Uterus (tissue), 4 donors: ENCODE results near the gene WSCD2. TPM values are rescaled to one million over a fixed set of nuclear protein-coding genes. Genes with fewer than 3 reads are reported as not detected.
A peak's percentile ranks its signal among the peaks of the same experiment; 100 is the strongest.

ENCODE experiments used
- DNase-seq, 2 donors: peaks; one replicate each; pipeline ENCODE4 v3.0.0-alpha.2; 2019 to 2020
- H3K27ac ChIP-seq, 2 donors: fragments of 200-600 bp; sonication (generic); 1 replicate in 1 of 2; 2 replicates in 1 of 2; pipeline ENCODE4 v1.5.1; 2016 to 2018
- H3K27me3 ChIP-seq, 2 donors: fragments of 200-600 bp; sonication (generic); one replicate each; pipeline ENCODE4 v1.5.1; 2018 to 2019; ENCODE audit warnings: control low read depth in 1 of 2
- H3K36me3 ChIP-seq, 2 donors: fragments of 200-600 bp; sonication (generic); one replicate each; pipeline ENCODE4 v1.5.1; 2019; ENCODE audit warnings: control low read depth in 1 of 2
- H3K4me1 ChIP-seq, 2 donors: fragments of 200-600 bp; sonication (generic); one replicate each; pipeline ENCODE4 v1.5.1; 2018 to 2019; ENCODE audit warnings: control low read depth in 1 of 2
- H3K4me3 ChIP-seq, 2 donors: fragments of 200-600 bp; sonication (generic); 1 replicate in 1 of 2; 2 replicates in 1 of 2; pipeline ENCODE4 v1.5.1; 2018 to 2019; ENCODE audit warnings: mild to moderate bottlenecking in 1 of 2
- H3K9me3 ChIP-seq, 2 donors: fragments of 200-600 bp; sonication (generic); one replicate each; pipeline ENCODE4 v1.5.1; 2019; ENCODE audit warnings: control low read depth in 1 of 2
- POLR2A ChIP-seq, 2 donors: fragments of 450-650 bp; IDR thresholded peaks; one replicate each; pipeline ENCODE4 v1.6.1; 2016; ENCODE audit warnings: antibody characterized with exemption in 2 of 2, mild to moderate bottlenecking in 1 of 2, moderate library complexity in 1 of 2
- intact Hi-C: fragments of 100-400 bp; cut with DNase I; formaldehyde crosslinking; loops from one replicate; pipeline ENCODE4 v1.15.1; 2023; ENCODE audit warnings: low total_unique reads
- total RNA-seq, 4 donors: library from RNA; depleted of rRNA in 3 of 4; stranded (reverse); fragments of >200 nt in 3 of 4; gene quantifications; one replicate each; pipeline versions ENCODE4 v1.1.0 to v1.2.4, GENCODE V29; 2014 to 2023
- TF ChIP-seq, protein P1 (sequence below), 4 experiments: fragments of 200-600 bp in 2 of 4; fragments of 450-650 bp in 2 of 4; sonication (generic) in 2 of 4; IDR thresholded peaks; one replicate each; pipeline ENCODE4 v1.5.1; 2016 to 2019; ENCODE audit warnings: antibody characterized with exemption in 4 of 4, mild to moderate bottlenecking in 2 of 4, moderate library complexity in 1 of 4
- donor health status: DM: yes; HTN: yes; CAD: no.

WSCD2 gene
- total RNA-seq, 4 donors from 2014 or later, result 3.3 to 65.3 (median 17.2) TPM

DNA sequence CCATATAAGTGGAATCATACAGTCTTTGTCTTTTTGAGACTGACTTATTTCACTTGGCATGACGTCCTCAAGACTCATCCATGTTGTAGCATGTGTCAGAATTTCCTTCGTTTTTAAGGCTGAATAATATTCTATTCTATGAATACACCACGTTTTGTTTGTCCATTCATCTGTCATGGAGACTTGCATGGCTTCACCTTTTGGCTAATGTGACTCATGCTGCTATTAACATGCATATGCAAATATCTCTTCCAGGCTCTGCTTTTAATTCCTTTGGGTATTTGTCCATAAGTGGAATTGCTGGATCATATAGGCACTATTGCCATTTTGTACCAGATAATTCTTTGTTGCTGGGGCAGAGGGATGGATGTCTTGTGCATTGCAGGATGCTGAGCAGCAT is 19.6 kb upstream of the WSCD2 start:
- Histone ChIP-seq H3K4me1 (peaks cover 0 to 7% of the 10 kb centered on the region in 2 donors), H3K27ac (no peak overlapping the region), H3K4me3 (no peak overlapping the region), H3K36me3 (no peaks in the 10 kb centered on the region), H3K9me3 (no peaks in the 10 kb centered on the region), H3K27me3 (no peaks in the 10 kb centered on the region)
- TF ChIP-seq, protein P1, sequence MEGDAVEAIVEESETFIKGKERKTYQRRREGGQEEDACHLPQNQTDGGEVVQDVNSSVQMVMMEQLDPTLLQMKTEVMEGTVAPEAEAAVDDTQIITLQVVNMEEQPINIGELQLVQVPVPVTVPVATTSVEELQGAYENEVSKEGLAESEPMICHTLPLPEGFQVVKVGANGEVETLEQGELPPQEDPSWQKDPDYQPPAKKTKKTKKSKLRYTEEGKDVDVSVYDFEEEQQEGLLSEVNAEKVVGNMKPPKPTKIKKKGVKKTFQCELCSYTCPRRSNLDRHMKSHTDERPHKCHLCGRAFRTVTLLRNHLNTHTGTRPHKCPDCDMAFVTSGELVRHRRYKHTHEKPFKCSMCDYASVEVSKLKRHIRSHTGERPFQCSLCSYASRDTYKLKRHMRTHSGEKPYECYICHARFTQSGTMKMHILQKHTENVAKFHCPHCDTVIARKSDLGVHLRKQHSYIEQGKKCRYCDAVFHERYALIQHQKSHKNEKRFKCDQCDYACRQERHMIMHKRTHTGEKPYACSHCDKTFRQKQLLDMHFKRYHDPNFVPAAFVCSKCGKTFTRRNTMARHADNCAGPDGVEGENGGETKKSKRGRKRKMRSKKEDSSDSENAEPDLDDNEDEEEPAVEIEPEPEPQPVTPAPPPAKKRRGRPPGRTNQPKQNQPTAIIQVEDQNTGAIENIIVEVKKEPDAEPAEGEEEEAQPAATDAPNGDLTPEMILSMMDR (IDR thresholded peaks at IDR 0.05), result no peak
- no peak for TF ChIP-seq POLR2A (IDR thresholded peaks at IDR 0.05)
- intact Hi-C loops, result no loop called here
- no peak for DNase-seq

DNA sequence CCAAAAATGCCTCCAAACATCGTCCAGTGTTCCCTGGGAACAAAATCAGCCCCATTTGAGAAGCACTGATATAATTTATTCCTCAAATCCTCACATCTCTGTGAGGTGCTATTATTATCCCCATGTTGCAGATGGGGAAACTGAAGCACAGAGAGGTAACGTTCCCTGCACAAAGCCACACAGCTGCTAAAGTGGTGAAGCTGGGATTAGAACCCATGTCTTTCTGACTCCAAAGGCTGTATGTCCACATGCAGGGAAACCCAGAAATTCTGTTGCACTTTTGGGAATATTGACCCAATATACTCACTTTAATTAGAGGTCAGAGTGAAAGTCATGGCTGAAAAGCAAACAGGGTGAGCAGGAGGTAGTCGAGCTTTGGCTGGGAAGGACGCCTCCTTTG is 19.1 kb upstream of the WSCD2 start:
- peaks cover 0 to 7% of the 10 kb centered on the region in 2 donors for H3K4me1 ChIP-seq
- no peak overlapping the region for H3K27ac ChIP-seq
- TF ChIP-seq, protein P1 (IDR thresholded peaks at IDR 0.05), result no peak
- no peak for TF ChIP-seq POLR2A (IDR thresholded peaks at IDR 0.05)
- no peaks in the 10 kb centered on the region for H3K36me3 ChIP-seq
- intact Hi-C loops, result no loop called here
- H3K4me3 ChIP-seq, result no peak overlapping the region
- H3K9me3 ChIP-seq, result no peaks in the 10 kb centered on the region
- no peaks in the 10 kb centered on the region for H3K27me3 ChIP-seq
- DNase-seq, result no peak

DNA sequence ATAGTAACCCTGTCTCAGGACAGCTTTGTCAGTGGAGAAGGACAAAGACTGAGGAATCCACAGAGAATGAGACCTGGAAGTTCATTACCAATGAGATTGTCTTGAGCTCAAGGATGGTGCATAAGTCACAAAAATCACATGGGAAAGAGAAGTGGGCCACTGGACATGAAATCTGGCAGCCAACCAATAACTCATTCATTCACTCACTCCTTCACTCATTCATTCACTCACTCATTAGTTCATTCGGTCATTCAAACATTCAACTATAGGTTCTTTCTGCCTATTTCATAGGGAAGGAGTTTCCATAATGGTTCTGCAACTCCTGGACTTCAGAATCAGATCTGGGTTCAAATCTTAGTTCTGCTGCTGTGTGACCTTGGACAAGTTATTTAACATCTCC is 18.2 kb upstream of the WSCD2 start:
- Histone ChIP-seq H3K36me3 (no peaks in the 10 kb centered on the region), H3K27ac (no peak overlapping the region), H3K27me3 (no peaks in the 10 kb centered on the region), H3K4me1 (peaks cover 0 to 7% of the 10 kb centered on the region in 2 donors), H3K4me3 (no peak overlapping the region), H3K9me3 (no peaks in the 10 kb centered on the region)
- intact Hi-C loops, result no loop called here
- TF ChIP-seq POLR2A (IDR thresholded peaks at IDR 0.05), result no peak
- TF ChIP-seq, protein P1 (IDR thresholded peaks at IDR 0.05), result no peak
- DNase-seq, result no peak

DNA sequence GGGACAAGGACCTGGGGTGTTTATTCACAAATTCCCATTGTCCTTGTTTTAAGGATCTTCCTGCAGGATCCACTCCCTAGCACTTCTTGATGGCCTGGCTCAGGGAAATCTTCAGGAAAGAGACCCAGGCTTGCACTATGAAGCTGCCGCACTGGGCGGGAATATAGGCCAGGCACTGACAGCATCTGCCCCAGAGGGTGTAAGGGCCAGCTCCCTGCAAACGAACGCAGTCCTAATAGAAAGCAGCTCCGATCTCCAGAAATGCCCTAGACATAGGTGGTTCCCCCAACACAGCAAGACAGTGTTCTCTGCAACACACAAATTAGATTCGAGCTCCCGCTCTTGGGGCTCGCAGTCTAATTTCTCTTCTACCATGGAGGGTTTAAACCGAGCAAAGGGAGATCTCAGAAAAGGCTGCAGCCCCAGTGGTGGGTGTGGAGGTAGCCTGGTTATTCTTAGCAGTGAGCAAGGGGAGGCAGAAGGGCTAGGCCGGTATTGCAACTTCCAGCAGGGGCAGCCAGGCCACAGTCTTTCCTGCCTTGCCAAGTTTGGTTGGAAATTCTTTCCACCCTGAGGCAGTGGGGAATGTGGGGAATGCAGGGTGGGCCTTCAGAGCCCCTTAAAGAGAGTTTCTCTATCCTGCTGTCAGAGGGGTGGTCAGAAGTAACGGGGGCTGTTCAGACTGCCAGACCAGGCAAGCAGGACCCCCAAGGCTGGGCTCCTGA is 16.1 kb upstream of the WSCD2 start:
- Histone ChIP-seq H3K4me3 (no peak overlapping the region), H3K4me1 (peaks cover 0 to 7% of the 10 kb centered on the region in 2 donors), H3K27me3 (no peaks in the 10 kb centered on the region), H3K27ac (peak overlapping the region; percentile 77 to 79), H3K36me3 (no peaks in the 10 kb centered on the region), H3K9me3 (no peaks in the 10 kb centered on the region)
- TF ChIP-seq, protein P1 (IDR thresholded peaks at IDR 0.05), result peak in 2 of 4 experiments; percentile 19 to 31
- TF ChIP-seq POLR2A (IDR thresholded peaks at IDR 0.05), result no peak
- intact Hi-C loops, result no loop called here
- no peak for DNase-seq
